HG03378 (cell line): ENCODE measurements around the gene CPT1A.

Source experiments
- ATAC-seq: cut with Tn5 transposase; IDR thresholded peaks from one replicate; pipeline ENCODE4 v1.9.1; 2021; ENCODE audit warnings: mild to moderate bottlenecking, moderate library complexity; ENCODE audit not compliant: unreplicated experiment

Gene CPT1A

DNA sequence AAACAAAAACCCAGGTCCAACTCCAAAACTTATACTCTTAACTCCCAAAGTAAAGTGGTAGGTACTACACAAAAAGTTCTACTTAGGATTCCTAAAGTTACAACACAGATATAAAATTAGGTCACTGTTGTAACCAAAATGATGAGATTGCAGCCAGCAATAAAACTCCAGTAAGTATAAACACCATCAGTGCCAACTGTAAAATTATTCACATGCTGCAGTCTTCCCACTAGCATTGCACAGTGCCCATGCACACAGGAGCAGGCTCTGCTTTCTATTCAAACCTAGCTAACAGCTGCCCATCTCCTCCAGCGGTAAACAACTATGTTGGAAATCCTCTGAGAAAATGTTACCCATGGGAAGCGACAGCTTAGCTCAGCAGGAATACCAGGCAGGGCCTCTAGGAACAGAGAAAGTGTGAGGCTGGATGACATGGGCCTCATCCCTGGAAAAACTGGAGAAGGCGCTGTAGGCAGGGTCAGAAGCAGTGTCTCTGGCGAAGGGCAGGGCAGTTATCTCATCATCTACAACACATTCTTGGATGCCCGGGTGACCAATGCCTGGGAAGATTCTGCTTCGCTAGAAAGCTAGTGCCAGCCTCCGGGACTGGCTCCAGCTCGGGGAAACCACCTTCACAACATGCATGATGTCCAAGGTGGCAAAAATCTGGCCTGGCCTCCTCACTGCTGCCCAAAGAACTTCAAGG is 9.1 kb downstream of the CPT1A start:
- ATAC-seq, result no peak

DNA sequence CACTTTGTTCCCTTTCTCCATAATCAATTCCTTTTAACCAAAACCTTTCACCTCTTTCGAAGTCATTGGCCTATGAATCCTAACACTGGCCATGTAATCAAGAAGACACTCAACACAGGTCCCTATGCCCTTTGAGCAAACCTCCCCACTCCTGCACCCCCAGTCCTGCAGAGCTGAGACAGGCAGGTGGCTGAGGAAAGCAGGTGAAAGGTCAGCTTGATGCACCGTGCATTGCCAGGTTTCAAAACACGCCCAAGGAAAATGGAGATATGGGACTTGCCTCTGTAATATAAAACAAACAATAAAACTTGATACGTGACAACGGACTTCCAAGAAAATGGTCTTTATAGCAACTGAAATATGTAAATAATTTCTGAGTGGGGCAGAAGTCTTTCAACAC is 10.6 kb downstream of the CPT1A start:
- ATAC-seq, result no peak

DNA sequence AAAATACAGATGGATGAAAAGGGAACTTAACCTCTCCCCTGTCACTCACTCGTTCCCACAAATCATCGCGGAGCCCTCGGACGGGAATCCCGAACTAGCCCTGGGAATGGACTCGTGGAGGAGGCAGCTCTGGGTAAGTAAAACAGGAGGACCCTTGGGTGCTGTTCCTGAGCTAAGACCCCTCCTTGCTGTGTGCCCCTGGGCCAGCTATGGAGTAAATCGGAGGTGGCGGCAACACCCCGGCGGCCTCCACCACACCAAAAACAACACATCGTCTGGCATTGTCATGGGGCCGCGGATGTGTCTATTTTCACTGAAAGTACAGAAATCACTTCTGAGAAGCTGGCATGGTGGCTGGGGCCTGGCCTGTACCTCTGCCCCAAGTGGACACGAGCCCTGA is 12.1 kb downstream of the CPT1A start:
- no peak for ATAC-seq

DNA sequence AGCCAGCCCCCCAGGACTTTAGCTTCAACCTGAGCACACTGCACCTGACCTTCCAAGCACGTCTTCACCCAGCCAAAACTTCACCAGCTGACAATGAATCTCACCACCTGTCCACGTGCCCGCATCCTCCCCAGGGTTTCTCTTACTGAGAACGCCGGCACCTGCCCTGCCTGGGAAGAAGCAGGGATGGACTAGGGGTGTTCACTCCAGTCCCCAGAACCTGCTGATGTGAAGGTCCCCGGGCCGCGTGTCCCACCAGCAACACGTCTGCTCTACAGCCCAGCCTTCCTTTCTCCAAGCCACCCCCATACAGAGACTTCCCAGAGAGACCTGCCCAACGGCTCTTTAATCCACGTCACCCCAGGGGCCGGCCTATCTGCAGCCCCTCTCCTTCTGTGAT is 12.8 kb downstream of the CPT1A start:
- ATAC-seq, result no peak

DNA sequence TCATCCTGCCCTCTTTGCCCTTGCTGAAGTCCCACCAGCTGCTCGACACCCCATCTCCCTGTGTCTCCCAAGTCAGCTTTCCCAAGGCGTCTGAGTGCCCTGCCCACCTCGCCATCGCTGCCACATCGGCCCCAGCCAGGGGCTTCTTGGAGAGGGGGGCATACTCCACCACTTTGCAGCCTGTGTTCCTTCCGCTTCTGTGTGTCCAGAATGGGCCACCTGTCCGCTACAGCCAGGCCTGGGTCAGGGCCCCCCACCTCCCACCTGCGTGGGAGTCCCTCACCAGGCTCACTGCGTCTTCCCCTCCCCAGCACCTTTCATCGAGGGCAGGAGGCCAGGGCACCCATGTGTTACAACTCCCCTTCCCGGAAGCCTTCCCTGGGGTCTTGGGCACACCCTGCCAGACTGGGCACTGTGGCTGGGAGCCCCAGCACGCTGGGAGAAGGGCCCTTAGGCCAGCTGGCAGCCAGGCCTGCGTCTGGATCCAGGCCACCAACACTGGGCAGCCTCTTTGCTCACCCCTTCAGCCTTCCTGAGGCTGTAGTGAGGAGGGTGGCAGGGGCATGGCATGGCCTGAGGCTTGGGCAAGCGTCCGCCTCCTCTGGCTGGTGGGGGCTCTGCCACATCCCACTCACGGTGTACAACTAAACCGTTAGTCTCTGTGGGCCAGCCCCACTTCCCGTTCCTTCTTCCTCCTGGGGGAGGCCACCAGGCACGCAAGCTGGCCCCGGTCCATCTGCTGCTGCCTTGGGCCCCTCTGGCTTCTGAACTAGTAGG is 13.4 kb downstream of the CPT1A start:
- ATAC-seq, result no peak

DNA sequence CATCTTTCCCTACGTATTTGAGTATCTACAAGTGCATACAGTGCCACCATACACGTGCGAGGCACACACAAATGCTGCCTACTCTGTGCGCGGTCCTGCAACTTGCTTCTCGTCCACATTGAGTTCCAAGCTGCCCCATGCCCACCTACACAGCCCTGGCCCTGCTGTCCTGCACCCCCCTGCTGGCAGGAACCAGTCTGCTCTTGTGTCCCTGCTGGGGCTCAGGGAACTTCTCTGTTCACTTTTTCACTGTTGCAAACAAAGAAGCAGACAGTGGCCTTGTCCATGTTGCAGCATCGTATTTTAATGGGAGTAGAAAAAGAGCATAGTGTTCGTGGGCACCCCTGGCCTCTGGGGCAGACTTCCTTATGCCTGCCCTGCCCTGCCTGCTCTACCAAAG is 14.0 kb downstream of the CPT1A start:
- ATAC-seq, result no peak

DNA sequence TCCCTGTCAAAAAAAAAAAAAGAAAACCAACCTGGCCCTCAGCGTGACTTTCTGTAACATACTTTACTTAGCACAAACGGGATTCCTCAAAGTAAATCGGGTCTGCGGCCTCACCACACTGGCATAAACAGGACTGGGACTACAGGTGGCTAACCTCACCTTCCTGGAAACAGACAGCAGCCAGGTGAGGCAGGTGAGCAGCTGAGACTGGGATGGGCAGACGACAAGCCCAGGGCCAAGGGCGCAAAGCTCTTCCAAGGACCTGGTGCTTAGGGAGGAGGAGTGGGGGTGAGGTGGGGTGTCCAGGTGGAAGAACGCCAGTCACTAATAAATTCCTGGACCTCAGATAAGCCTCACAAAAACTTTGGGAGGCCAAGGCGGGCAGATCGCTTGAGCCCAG is 15.0 kb downstream of the CPT1A start:
- ATAC-seq, result no peak

DNA sequence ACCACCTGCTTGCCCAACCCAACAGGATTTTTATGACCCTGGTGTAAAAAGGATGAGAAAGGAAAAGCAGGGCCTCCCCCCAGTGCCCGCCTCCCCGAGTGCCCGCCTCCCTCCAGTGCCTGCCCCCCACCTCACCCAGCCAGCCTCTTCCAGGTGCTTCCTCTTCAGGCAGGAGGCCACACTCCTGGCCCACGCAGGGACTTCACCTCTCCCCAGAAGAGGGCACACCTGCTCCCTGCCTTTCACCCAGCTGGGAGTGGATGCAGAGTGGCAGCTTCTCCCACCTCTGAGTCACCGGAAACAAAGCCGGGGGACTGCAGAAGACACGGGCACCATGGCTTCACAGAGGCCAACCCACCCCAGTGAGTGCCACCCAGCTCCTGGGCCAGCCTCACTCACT is 16.1 kb downstream of the CPT1A start:
- ATAC-seq, result no peak

GRCh38 chr11:68822546-68822945 is 19.2 kb downstream of the CPT1A start:
- ATAC-seq, result no peak

DNA sequence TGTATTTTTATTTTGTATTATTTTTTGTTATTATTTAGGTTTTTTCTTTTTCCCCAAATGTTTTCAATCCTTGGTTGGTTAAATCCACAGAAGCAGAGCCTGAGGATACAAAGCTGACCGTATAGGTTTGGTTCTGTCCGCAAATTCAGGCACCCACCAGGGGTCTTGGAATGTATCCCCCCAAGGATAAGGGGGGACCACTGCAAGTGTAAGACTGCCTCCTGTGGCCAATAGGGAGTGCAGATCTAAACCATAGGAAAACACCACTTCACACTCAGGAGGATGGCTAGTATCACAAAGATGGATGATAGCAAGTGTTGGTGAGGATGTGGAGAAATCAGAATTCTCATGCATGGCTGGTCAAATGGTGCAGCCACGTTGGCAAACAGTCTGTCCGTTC is 20.0 kb downstream of the CPT1A start:
- no peak for ATAC-seq

DNA sequence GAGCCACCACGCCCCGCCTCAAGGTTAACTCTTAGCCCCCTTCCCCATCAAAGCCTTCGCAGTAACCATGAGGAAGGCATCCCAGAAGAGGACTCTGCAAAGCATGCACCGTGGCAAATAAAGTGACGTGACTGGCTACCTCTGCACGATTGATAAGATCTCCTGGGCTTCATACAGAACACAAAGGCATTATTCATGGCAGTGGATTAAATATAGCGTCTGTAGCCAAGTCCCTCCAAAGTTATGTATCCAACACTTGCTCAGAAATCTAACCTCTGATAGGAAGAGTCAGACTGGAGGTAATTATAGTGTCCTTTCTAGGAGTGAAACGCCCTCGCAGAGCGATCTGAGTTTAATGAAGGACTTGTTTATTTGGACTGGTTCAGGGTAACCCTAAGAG is 22.4 kb downstream of the CPT1A start:
- ATAC-seq, result no peak

GRCh38 chr11:68818181-68818580 is 23.5 kb downstream of the CPT1A start:
- ATAC-seq, result no peak

DNA sequence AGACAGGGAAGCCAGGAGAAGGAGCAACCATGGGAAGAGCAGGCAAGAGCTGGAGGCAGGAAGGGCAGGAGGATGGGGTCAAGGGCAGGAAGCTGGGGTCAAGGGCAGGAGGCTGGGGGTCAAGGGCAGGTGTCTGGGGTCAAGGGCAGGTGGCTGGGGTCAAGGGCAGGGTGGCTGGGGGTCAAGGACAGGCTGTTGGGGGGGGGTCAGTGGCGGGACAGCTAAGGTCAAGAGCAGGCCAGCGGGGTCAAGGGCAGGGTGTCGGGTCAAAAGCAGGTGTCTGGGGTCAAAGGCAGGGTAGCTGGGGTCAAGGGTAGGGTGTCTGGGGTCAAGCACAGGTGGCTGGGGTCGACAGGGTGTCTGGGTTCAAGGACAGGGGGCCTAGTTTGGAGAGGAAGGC is 24.2 kb downstream of the CPT1A start:
- no peak for ATAC-seq

- ATAC-seq, result no peak
Observed at GRCh38 chr11:68816917-68817419, 24.7 kb downstream of the CPT1A start.

DNA sequence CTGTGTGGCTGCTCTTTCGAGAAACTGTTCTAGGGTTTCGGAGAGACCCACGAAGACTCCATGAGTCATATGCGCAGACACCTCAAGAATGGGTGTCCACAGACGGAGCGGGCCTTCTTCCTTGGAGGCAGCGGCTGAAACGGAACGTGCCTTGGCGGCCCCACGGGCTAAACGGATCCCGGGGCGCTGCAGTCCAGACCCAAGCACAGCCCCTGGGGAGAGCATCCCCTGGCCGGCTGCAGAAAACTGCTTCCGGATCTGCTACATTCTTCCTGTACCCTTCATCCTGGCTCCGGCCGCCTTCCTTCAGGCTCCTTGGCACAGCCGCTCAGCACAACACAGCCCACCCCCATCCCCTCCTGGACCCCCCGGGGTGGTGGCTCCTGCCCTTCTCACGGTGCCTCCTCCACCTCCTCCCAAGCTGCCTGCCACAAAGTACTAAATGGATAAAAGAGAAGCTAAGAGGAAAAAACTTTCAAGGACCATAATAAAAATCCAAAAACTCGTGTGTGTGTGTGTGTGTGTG is 25.4 kb downstream of the CPT1A start:
- ATAC-seq, result no peak

DNA sequence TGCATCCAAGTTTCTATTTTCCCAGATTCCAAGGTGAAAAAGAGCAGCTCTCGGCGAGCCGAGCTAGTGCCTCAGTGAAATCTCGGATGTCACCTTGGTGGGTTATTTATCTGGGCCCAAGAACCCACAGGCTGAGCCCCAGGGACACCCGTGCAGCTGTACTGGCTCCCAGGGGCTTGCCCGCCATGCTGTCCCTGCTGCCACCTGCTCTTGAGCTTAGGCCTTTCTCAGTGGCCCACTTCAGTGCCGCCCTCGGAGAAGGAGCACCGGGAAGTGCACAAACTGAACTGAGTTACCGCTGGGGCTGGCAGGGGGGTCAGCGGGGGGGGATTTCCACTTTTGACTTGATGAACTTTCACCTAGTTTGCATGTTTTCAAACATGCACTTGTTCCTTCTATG is 27.9 kb downstream of the CPT1A start:
- ATAC-seq, result no peak

DNA sequence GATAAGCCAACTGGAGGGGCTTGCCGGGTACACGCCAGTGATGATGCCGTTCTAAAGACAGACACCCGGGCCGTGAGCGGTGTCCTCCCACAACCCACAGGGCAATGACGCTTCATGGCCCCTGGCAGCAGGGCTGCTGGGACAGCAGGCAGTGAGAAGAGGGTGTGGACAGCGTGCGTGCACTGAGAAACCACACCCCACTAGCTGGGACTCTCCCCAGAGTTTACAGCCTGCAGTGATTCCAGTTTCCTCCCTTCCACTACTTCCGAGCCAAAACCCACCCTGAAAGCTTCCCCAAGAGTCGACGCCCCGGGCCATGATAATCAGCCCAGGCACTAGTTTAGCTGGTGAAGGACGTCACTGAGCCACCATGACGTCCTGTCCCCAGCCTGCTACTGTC is 29.2 kb downstream of the CPT1A start:
- ATAC-seq, result no peak

DNA sequence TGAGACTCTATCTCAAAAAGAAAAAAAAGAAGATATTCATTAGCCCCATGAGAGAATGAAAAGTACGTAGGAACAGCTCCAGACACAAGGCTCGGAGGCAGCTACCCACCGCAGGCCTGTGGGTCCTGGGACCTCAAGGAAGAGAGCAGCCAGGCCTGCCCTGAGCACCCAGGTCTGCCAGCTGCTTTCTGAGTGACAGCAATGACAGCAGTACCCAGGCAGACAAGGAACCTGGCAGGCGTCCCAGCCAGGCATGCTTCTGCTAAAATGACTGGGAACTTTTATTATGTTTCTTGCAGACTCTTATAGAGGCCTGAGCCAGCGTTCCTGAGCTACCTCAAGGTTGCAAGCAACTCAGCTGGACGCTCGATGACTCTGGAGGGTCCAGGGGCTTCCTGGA is 31.6 kb downstream of the CPT1A start:
- ATAC-seq, result no peak

GRCh38 chr11:68809506-68809905 is 32.2 kb downstream of the CPT1A start:
- no peak for ATAC-seq

GRCh38 chr11:68808787-68809186 is 32.9 kb downstream of the CPT1A start:
- ATAC-seq, result no peak

- no peak for ATAC-seq
Observed at GRCh38 chr11:68806931-68807844, 34.5 kb downstream of the CPT1A start.
